ENCODE data around the gene HACD1. TPM values are rescaled to one million over a fixed set of nuclear protein-coding genes. Genes with fewer than 3 reads are reported as not detected.

The HACD1 gene

DNA sequence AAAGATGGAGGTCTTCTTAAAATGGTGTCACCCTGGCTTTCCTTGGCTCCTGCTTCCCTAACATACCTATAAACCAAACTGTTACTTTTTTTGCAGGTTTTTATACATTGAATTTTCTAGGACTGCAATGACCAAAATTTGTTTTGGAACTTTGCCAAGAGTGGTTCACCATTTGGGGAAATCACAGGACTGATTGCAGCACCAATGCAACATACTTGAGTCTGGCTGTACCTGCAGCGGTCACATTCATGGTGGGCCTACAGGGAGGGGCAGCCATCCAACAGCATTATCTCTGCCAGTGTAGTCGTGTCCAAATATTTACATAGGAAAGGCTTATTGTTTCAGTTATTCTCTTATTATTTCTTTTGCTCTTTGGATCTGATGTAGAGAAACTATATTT lies 69.0 kb downstream of the HACD1 start:
- 100% methylated on average over 1 of the region's 2 CpGs for WGBS
- no peak for DNase-seq
- H2BK120ac ChIP-seq (ENCODE audit: low read depth, low read length), result no peak overlapping the region

DNA sequence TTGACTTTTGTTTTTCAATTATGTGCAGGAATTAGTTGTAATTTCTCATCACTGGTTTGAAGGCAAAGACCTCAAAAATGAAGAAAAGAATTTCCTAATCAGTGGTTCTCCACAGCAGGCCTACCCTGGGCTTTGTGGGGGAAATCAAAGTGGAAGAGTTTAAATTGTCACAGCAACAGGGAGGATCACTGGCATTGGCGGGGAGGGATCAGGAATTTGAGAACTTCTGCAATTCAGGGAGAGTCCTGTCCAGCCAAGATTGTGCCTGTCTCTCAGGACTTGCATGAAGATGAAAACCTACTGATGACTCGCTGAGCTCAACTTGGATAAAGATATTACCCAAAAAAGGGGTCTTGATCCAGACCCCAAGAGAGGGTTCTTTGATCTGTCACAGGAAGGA lies 70.1 kb downstream of the HACD1 start:
- DNase-seq, result no peak
- WGBS, result 97% methylated on average over 2 of the region's 2 CpGs
- no peak overlapping the region for H3K4me3 ChIP-seq (ENCODE audit: insufficient read depth in 1 of 2, low read depth in 1 of 2, low read length in 2 of 2)
- no peak overlapping the region for H3K14ac ChIP-seq (ENCODE audit: low read length in 2 of 2)
- H2AFZ ChIP-seq (ENCODE audit: low read depth, low read length), result no peak overlapping the region
- H4K91ac ChIP-seq (ENCODE audit: low read length), result no peak overlapping the region
- no peak overlapping the region for H2BK5ac ChIP-seq (ENCODE audit: low read depth, low read length, poor library complexity, severe bottlenecking)
- H3K9ac ChIP-seq (ENCODE audit: low read length), result no peak overlapping the region
- H3K27me3 ChIP-seq (ENCODE audit: control insufficient read depth in 1 of 2, insufficient read depth in 1 of 2, low read length in 2 of 2), result peaks cover 0 to 11% of the 10 kb centered on the region in 2 experiments
- no peak overlapping the region for H4K8ac ChIP-seq (ENCODE audit: low read length)
- H3K23ac ChIP-seq (ENCODE audit: low read length in 2 of 2), result no peak overlapping the region
- H3K27ac ChIP-seq (ENCODE audit: low read length, poor library complexity, severe bottlenecking), result no peak overlapping the region
- H2BK15ac ChIP-seq (ENCODE audit: low read depth, poor library complexity, severe bottlenecking), result no peak overlapping the region
- no peaks in the 10 kb centered on the region for H3K9me3 ChIP-seq (ENCODE audit: control insufficient read depth, low read length)
- H3K79me1 ChIP-seq (replicated peaks; ENCODE audit: low read length, poor library complexity, severe bottlenecking), result no peaks in the 10 kb centered on the region
- no peak overlapping the region for H3K4ac ChIP-seq (ENCODE audit: low read depth in 1 of 2, low read length in 2 of 2)
- H3K18ac ChIP-seq (ENCODE audit: low read depth in 1 of 2, low read length in 2 of 2), result no peak overlapping the region
- H3K36me3 ChIP-seq (ENCODE audit: control insufficient read depth in 1 of 2, insufficient read depth in 2 of 2, low read depth in 1 of 2, low read length in 2 of 2), result no peaks in the 10 kb centered on the region
- H2BK12ac ChIP-seq (ENCODE audit: low read length in 2 of 2), result no peak overlapping the region
- no peak overlapping the region for H2AK5ac ChIP-seq (ENCODE audit: low read length, severe bottlenecking)
- no peak overlapping the region for H3K4me2 ChIP-seq (ENCODE audit: low read length, poor library complexity, severe bottlenecking)
- no peak overlapping the region for H2BK120ac ChIP-seq (ENCODE audit: low read depth, low read length)
- H3K4me1 ChIP-seq (ENCODE audit: control insufficient read depth, insufficient read depth, low read depth, low read length), result peaks cover 2% of the 10 kb centered on the region

More for the DNA sequence above, 69.0 kb downstream of the HACD1 start:
- peak overlapping the region in 1 of 2 experiments; percentile 48 for H3K18ac ChIP-seq (ENCODE audit: low read depth in 1 of 2, low read length in 2 of 2)
- H3K4ac ChIP-seq (ENCODE audit: low read depth in 1 of 2, low read length in 2 of 2), result no peak overlapping the region
- H2AFZ ChIP-seq (ENCODE audit: low read depth, low read length), result no peak overlapping the region
- no peaks in the 10 kb centered on the region for H3K36me3 ChIP-seq (ENCODE audit: control insufficient read depth in 1 of 2, insufficient read depth in 2 of 2, low read depth in 1 of 2, low read length in 2 of 2)
- H3K4me1 ChIP-seq (ENCODE audit: control insufficient read depth, insufficient read depth, low read depth, low read length), result peaks cover 2% of the 10 kb centered on the region
- H2BK15ac ChIP-seq (ENCODE audit: low read depth, poor library complexity, severe bottlenecking), result no peak overlapping the region
- H3K4me3 ChIP-seq (ENCODE audit: insufficient read depth in 1 of 2, low read depth in 1 of 2, low read length in 2 of 2), result no peak overlapping the region
- no peak overlapping the region for H4K8ac ChIP-seq (ENCODE audit: low read length)
- H3K27ac ChIP-seq (ENCODE audit: low read length, poor library complexity, severe bottlenecking), result no peak overlapping the region
- H4K91ac ChIP-seq (ENCODE audit: low read length), result no peak overlapping the region
- no peak overlapping the region for H2BK12ac ChIP-seq (ENCODE audit: low read length in 2 of 2)
- H3K9me3 ChIP-seq (ENCODE audit: control insufficient read depth, low read length), result no peaks in the 10 kb centered on the region
- H2AK5ac ChIP-seq (ENCODE audit: low read length, severe bottlenecking), result no peak overlapping the region
- no peak overlapping the region for H3K23ac ChIP-seq (ENCODE audit: low read length in 2 of 2)
- peaks cover 0 to 11% of the 10 kb centered on the region in 2 experiments for H3K27me3 ChIP-seq (ENCODE audit: control insufficient read depth in 1 of 2, insufficient read depth in 1 of 2, low read length in 2 of 2)
- H3K4me2 ChIP-seq (ENCODE audit: low read length, poor library complexity, severe bottlenecking), result no peak overlapping the region
- H2BK5ac ChIP-seq (ENCODE audit: low read depth, low read length, poor library complexity, severe bottlenecking), result no peak overlapping the region
- H3K79me1 ChIP-seq (replicated peaks; ENCODE audit: low read length, poor library complexity, severe bottlenecking), result no peaks in the 10 kb centered on the region
- H3K9ac ChIP-seq (ENCODE audit: low read length), result no peak overlapping the region
- peak overlapping the region in 1 of 2 experiments; percentile 80 for H3K14ac ChIP-seq (ENCODE audit: low read length in 2 of 2)

DNA sequence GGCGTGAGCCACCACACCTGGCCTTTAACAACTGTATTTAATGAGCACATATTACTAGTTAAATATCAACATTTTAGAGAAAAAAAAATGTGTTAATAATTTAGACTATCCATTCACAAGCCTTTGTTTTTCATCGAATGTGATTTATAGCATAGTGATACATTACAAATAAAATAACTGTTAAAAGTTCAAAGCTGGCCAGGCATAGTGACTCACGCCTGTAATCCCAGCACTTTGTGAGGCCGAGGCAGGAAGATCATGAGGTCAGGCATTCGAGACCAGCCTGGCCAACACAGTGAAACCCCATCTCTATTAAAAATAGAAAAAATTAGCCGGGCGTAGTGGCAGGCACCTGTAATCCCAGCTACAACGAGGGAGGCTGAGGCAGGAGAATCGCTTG lies 72.7 kb downstream of the HACD1 start:
- 82% methylated on average over 8 of the region's 9 CpGs for WGBS
- H3K27ac ChIP-seq (ENCODE audit: low read length, poor library complexity, severe bottlenecking), result no peak overlapping the region
- H3K14ac ChIP-seq (ENCODE audit: low read length in 2 of 2), result no peak overlapping the region
- no peak overlapping the region for H3K4me3 ChIP-seq (ENCODE audit: insufficient read depth in 1 of 2, low read depth in 1 of 2, low read length in 2 of 2)
- H4K91ac ChIP-seq (ENCODE audit: low read length), result no peak overlapping the region
- no peak overlapping the region for H3K18ac ChIP-seq (ENCODE audit: low read depth in 1 of 2, low read length in 2 of 2)
- H2BK12ac ChIP-seq (ENCODE audit: low read length in 2 of 2), result no peak overlapping the region
- H2BK120ac ChIP-seq (ENCODE audit: low read depth, low read length), result no peak overlapping the region
- H3K23ac ChIP-seq (ENCODE audit: low read length in 2 of 2), result no peak overlapping the region
- H3K4ac ChIP-seq (ENCODE audit: low read depth in 1 of 2, low read length in 2 of 2), result no peak overlapping the region
- H3K79me1 ChIP-seq (replicated peaks; ENCODE audit: low read length, poor library complexity, severe bottlenecking), result no peaks in the 10 kb centered on the region
- no peak overlapping the region for H2BK5ac ChIP-seq (ENCODE audit: low read depth, low read length, poor library complexity, severe bottlenecking)
- H3K4me2 ChIP-seq (ENCODE audit: low read length, poor library complexity, severe bottlenecking), result no peak overlapping the region
- H3K27me3 ChIP-seq (ENCODE audit: control insufficient read depth in 1 of 2, insufficient read depth in 1 of 2, low read length in 2 of 2), result peaks cover 0 to 10% of the 10 kb centered on the region in 2 experiments
- no peak overlapping the region for H3K9ac ChIP-seq (ENCODE audit: low read length)
- no peak overlapping the region for H4K8ac ChIP-seq (ENCODE audit: low read length)
- no peak overlapping the region for H2AK5ac ChIP-seq (ENCODE audit: low read length, severe bottlenecking)
- no peaks in the 10 kb centered on the region for H3K9me3 ChIP-seq (ENCODE audit: control insufficient read depth, low read length)
- peaks cover 2% of the 10 kb centered on the region for H3K4me1 ChIP-seq (ENCODE audit: control insufficient read depth, insufficient read depth, low read depth, low read length)
- H2AFZ ChIP-seq (ENCODE audit: low read depth, low read length), result no peak overlapping the region
- DNase-seq, result no peak
- H2BK15ac ChIP-seq (ENCODE audit: low read depth, poor library complexity, severe bottlenecking), result no peak overlapping the region
- no peaks in the 10 kb centered on the region for H3K36me3 ChIP-seq (ENCODE audit: control insufficient read depth in 1 of 2, insufficient read depth in 2 of 2, low read depth in 1 of 2, low read length in 2 of 2)

Small RNA genes within 50 kb of the gene (small RNA-seq; reads per million reads assigned to genes)
- gene AC069542.2 (ENCODE audit: low read depth), result not detected

Data from mesenchymal stem cell (in vitro differentiated cells and primary cell).